BJ (cell line): Measurements from ENCODE around the gene RTEL1. TPM values are rescaled to one million over a fixed set of nuclear protein-coding genes. Genes with fewer than 3 reads are reported as not detected.

Source experiments
- CTCF ChIA-PET: fragments of 350-600 bp; formaldehyde crosslinking; extraction: SDS; loops from one replicate; lab custom pipeline; 2021; ENCODE audit warnings: antibody characterized with exemption, inconsistent platforms; lab: Yijun Ruan, JAX
- POLR2A ChIA-PET: fragments of 300-600 bp; sonication (Branson Sonifier 250); formaldehyde crosslinking; extraction: SDS; loops from one replicate; lab custom pipeline; 2021; ENCODE audit warnings: antibody characterized with exemption; lab: Charles Lee
- DNase-seq: peaks from one replicate; pipeline ENCODE4 v3.0.0-alpha.2; 2011; ENCODE audit warnings: low read depth
- H3K27me3 ChIP-seq: 2 replicates; pipeline ENCODE4 v1.6.0; 2011; ENCODE audit warnings: low read length; ENCODE audit not compliant: control insufficient read depth, insufficient read depth
- H3K36me3 ChIP-seq: 2 replicates; pipeline ENCODE4 v1.5.1; 2011; ENCODE audit warnings: low read length; ENCODE audit not compliant: control insufficient read depth, insufficient read depth
- H3K4me3 ChIP-seq: 2 replicates; pipeline ENCODE4 v1.5.1; 2011; ENCODE audit warnings: low read depth, mild to moderate bottlenecking, control low read depth, low read length
- CTCF ChIP-seq: IDR thresholded peaks from 2 replicates; pipeline ENCODE4 v1.5.1; 2011; ENCODE audit warnings: low read depth, mild to moderate bottlenecking, control low read depth, inconsistent platforms, low read length, moderate library complexity; ENCODE audit not compliant: insufficient read depth
- polyA plus RNA-seq: library from polyadenylated mRNA; depleted of rRNA; stranded (reverse); fragments of >200 nt; gene quantifications from 2 replicates; pipeline ENCODE4 v1.2.3, GENCODE V29; 2011

RTEL1 gene
- polyA plus RNA-seq, 1 experiment = 18.3 TPM

- Histone ChIP-seq H3K36me3 (peaks cover 27% of the 10 kb centered on the region), H3K27me3 (no peaks in the 10 kb centered on the region), H3K4me3 (peak overlapping the region; percentile 88)
- DNase-seq = no peak
- ChIA-PET CTCF (interaction anchor here (0.9 to 1.5 kb wide), 3 partner anchors 9 to 77 kb away, joined by 4 to 5 read pairs (median 4); no protein-coding TSS in a partner anchor), POLR2A (interaction anchor here (0.6 to 1.1 kb wide), 2 partner anchors 10 to 513 kb away, joined by 3 to 6 read pairs; no protein-coding TSS in a partner anchor)
- TF ChIP-seq CTCF = no peak
These were observed 50.4 kb downstream of the RTEL1 start for GRCh38 chr20:63708301-63709148.

GRCh38 chr20:63709149-63709527 lies 51.0 kb downstream of the RTEL1 start:
- CTCF ChIA-PET = interaction anchor here (1.5 kb wide), 2 partner anchors 67 to 77 kb away, joined by 4 to 5 read pairs; no protein-coding TSS in a partner anchor
- Histone ChIP-seq H3K4me3 (peak overlapping the region; percentile 88), H3K36me3 (peaks cover 24% of the 10 kb centered on the region), H3K27me3 (no peaks in the 10 kb centered on the region)
- DNase-seq = no peak
- POLR2A ChIA-PET = no interaction called here
- TF ChIP-seq CTCF = no peak

GRCh38 chr20:63711085-63711645 lies 53.1 kb downstream of the RTEL1 start:
- POLR2A ChIA-PET = no interaction called here
- H3K36me3 ChIP-seq = peaks cover 12% of the 10 kb centered on the region

GRCh38 chr20:63712191-63712590 lies 54.1 kb downstream of the RTEL1 start:
- no peak for TF ChIP-seq CTCF
- ChIA-PET CTCF (interaction anchor here (1.3 kb wide), 1 partner anchor 10 kb away, joined by 3 read pairs; no protein-coding TSS in a partner anchor), POLR2A (no interaction called here)
- no peaks in the 10 kb centered on the region for H3K27me3 ChIP-seq
- H3K4me3 ChIP-seq = no peak overlapping the region
- no peak for DNase-seq
- H3K36me3 ChIP-seq = peaks cover 12% of the 10 kb centered on the region

More at GRCh38 chr20:63711085-63711645, 53.1 kb downstream of the RTEL1 start:
- H3K4me3 ChIP-seq = no peak overlapping the region
- no peak for TF ChIP-seq CTCF
- CTCF ChIA-PET = interaction anchor here (0.7 kb wide), 1 partner anchor 18 kb away, joined by 3 read pairs; no protein-coding TSS in a partner anchor
- no peak for DNase-seq
- no peaks in the 10 kb centered on the region for H3K27me3 ChIP-seq

GRCh38 chr20:63714858-63715257 lies 56.7 kb downstream of the RTEL1 start:
- TF ChIP-seq CTCF = no peak
- Histone ChIP-seq H3K36me3 (peaks cover 12% of the 10 kb centered on the region), H3K4me3 (no peak overlapping the region), H3K27me3 (no peaks in the 10 kb centered on the region)
- DNase-seq = no peak
- POLR2A ChIA-PET = no interaction called here
- CTCF ChIA-PET = no interaction called here
